Colon (tissue), 2 donors: ENCODE results near the gene AGAP1.

Source experiments
- FAIRE-seq: peaks from 2 replicates; lab custom pipeline; 2012; peaks lifted over from hg19 to GRCh38; lab: Jason Lieb, UNC
- donor health status: control.
- donor health status: control.

The AGAP1 gene

DNA sequence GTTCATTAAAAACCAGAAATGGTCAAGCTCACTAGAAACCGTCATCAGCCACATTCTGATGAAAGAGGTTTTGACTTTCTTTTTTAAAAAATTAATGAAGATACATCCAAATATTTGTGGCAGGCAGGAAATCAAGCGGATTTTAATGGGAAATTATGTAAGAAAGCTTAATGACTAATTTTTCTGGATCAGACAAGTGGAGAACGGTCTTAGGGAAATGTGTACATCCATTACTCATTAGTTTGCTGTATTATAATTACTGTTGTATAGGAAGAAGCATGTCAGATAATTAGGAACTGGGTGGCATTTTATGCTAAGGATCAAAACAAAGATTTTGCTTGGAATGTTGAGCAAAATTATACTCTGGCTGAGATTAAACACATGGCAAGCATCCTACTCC, 39.4 kb downstream of the AGAP1 start:
- no peak for FAIRE-seq

DNA sequence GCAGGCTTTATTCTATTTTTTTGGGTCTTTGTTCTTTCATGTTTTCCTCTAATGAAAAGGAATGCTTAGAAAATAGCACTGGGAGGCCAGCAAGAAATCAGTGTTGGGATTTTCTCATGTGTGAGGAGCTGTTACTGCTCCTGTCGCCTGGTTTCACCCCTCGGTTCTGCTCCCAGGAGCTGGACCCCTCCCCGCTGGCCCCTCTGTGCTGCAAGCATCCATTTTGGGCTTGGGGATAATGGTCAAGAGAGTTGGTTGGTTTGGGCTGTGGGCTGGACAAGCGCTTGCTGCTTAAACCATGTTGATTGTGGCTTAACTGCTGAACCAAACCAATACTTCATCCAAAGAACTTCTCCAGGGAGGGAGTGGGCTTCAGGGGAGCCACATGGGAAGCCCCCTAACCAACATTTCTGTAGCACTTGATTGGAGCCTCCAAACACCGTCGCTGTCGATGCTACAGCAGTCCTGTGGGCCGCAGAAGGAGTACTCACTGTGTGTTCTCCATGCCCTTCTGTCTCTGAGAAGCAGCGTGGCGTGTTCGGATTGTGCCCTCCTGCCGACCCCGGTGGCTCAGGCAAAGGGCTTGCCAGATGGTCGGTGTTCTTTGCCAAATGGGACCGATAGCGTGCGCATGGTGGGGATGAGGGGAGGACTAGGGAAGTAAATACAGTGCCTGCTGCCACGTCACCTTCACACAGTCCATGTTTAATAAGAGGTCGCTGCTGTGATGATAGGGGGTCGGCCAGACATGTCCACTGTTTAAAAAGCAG, 40.0 kb downstream of the AGAP1 start:
- no peak for FAIRE-seq

DNA sequence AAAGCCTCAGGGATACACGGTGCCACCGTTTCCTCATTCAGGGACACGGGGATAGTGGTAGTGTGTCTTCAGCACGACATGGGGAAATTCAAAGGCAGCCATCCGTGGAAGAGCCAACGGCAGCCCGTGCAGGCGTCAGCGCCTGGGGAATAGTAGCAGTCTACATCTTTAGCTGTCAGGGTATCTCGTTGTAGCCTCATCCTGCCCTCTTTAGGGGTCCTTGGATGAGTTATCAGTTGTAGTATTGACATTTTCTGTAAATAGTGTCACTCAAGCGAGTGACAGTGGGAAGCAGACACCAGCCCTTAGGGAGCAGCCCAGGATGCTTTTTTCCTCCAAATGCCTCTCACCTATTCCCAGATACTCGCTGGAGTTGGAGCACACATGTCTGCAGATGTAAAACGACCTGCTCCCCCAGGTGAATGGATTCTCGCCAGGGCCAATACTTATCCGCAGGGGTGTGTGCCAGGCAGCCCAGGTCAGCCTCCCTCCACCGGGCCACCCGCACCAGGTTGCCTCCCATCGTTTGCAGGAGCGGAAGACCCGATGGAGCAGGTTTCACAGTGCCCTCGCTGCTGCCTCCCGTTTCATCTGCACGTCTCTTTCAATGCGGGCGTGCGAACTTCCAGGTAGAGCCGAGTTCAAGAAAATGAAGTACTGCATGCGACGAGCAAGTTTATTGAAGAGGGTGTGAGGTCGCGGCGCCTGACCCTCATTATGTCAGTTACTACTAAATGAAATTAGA, 41.0 kb downstream of the AGAP1 start:
- FAIRE-seq: no peak

DNA sequence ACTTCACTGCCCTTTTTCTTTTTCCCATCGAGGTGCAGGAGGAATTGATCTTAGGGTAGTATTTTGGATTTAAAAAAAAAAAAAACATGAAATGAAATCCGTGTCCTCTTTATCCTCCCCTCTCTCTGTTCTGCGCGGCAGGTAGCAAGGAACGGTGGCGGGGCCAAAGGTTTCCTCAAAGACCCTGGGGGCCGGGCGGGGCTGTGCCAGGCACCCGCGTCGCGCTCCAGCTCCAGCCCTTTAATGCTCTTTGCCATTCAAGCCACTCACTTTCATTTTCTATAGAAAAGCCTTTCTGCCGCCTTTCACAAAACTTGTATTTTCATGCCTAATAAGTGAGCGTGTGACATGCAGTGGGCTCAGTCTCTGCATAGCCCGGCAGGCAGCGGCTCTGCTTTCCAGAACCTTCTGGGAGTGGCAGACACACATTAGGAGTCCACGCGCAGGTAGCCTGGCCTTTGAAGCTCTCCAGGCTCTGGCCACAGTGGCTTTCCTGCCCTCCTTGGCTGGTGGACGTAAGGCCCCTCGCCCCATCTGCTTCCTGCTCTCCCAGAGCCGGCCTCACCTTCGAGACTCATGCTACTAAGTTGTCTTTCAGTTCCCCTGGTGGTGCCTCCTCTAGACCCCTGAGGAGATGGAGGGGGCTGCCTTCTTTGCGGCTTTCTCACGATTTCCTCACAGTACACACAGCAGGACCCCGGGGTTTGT, 41.7 kb downstream of the AGAP1 start:
- FAIRE-seq: no peak

DNA sequence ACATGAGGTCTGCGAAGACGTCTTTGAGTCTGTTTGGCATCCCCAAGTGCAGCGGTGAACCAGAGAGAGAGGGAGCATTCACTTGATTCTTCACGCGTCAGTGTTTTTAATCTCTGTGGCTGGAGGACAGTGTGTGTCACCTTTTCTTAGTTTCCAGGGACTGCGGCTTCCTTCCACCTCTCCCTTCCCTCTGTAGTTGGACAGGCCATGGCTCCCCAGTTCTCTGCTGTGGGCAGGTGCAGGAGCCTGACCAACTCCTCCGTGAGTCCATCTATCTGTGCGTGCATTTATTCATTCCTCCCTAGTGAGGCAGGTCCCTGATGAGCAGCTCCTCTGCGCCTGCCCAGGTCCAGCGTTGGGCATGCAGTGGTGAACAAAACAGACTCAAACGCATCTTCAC, 42.9 kb downstream of the AGAP1 start:
- FAIRE-seq: no peak

DNA sequence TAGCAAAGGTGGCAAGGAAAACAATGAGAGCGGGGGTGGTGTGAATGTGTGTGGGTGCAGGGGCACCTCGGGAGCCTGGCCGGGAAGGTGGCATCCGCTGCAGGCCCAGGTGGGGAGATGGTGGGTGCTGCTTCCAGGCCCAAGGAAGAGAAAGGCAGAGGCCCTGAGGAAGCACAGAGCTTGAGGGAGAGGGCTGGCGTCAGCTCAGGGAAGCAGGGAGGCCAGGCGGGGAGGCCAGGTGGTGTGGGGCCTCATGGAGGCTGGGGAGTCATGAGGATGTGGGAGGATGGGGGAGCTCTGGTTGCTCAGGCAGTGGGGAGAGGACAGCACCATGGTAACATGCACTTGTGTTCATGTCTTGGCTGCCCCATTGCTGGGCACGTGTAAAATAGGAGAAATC, 43.3 kb downstream of the AGAP1 start:
- FAIRE-seq: no peak

DNA sequence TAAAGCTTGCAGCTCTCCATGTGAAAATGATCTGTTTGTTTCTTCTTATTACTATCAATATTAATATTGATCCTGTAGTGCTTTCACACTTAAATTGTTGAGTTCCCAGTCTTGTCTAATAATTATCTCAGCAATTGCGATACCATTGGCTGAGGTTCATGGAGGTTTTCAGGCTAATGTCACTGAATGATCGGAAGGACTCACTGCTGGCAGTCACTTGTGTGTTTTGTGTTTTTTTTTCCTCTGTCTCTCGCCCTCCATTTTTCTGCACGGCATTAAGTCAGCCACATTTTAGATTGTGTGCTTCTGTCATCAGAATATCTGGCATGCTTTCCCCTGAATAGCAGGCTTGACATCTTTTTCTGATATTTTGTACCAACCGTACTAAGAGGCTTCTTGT, 43.7 kb downstream of the AGAP1 start:
- FAIRE-seq: no peak

DNA sequence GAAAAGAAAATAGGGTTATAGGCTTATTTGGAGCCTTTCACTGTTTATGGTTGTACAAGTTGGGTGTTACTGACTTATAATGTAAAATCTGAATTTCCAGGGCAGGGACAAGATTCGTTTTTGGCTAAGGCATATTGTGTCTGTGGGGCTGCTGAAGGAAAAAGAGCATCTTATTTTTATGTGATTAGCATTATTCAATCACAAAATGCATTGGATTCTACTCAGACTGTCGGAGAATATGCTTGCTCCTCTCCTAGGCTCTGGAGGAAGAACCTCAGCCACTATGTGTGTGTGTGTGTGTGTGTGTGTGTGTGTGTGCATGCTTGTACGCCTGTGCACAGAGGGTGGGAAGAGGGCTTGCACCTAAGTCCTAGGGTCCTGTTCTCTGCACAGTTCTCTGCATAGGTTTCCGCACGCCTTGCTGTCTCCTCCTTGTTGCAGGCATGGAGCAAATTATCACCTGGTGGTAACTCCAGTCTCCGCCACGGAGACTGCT, 44.3 kb downstream of the AGAP1 start:
- FAIRE-seq: no peak

DNA sequence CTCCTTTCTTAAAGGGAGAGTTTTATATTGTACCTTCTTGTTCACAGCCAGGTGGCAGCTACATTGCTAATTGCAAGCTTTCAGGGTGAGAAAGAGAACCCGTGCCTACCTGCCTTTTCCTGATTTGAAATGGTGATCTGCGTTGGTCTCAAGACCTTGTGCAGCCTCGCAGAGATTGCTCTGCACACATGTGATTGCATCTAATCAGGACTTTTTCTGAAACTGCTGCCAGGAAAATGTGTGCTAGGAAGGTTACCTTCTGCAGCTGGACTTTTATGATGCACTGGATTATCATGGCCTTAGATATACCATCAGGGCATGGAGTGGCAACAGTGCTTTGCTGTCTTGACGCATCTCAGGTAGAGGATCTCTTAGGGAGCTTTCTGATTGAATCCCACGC, 45.1 kb downstream of the AGAP1 start:
- FAIRE-seq: no peak

DNA sequence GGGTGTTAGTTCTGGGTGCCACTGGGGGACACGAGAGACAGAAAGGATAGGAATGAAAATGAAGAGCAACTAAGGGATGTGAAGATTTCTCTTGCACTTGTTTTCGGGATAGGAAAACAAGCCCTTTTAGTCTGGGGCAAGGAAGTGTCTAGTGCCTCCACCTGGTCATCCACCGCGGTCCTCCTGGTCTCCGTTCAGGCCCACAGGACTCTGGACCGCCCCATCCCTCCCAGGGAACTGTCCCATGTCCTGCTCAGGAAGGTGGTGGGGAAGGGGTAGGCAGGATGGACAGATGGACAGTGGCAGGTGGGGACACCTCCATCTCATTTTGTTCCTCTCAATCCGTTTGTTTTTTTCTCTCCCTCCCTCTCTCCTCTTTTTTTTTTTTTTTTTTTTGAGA, 45.9 kb downstream of the AGAP1 start:
- no peak for FAIRE-seq

DNA sequence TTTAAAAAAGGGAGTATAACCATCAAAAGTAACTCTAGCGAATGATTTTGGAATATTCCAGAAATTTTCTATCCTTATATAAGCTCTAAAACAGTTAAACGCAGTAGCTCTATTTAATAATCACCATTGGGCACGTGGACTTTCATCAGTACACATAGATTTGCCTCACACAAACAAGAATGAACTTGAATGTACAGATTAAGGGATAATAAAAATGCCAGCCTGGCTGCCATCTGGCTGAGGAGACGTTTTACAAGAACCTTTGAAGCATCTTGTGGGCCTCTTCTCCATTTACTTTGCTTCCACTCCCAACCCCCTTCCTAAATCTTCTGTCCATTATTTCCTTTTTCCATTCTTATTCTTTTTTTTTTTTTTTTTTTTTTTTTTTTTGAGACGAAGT, 47.2 kb downstream of the AGAP1 start:
- no peak for FAIRE-seq

DNA sequence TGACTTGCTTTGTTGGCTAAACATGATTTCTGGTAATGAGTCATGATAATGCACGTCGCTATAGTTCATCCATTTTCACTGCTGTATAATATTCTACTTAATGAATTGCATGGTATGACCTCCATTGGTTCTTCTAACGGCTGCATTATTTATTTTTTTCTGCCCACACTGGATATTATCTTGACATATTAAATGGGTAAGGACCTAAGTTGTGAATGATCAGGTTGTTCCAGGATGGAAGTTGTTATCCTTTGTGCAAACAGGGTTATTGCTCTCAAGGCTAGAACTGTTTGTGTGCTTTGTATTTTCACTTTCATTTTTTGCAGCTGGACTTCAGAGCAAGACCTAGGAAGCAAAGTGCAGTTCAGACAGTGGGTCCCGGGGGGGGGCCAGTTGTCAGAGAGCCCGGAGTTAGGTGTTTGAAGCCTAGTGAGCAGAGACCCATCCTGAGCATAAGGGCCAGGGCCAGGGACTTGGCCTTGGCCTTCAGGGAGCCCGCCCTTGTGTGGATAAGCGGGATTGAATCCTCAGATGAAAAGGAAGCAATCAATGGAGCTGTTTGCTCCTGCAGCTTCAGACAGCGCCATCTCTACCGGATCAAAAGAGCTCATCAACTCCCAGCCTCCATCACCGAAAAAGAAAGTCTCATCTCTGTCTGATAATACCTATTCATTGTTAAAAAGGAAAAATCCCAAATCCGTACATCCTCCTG, 48.2 kb downstream of the AGAP1 start:
- no peak for FAIRE-seq

DNA sequence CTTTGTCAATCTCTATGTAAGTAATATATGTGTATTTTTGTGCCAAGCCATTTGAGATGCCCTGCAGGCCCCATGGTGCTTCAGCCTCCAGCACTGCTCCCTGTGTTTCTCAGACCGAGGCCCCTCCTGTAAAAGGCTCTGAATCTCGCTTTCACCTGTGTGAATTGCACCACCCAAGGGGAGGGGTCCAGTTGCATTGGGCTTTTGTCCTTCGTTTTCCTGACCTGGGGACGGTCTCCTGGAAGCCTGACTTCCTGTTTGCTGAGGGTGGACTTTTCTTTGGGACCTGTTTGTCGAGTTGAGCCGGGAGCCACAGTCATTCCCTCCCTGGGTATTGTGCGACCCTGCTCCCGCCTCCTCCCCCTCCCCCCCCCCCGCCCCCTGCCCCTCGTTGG, 48.9 kb downstream of the AGAP1 start:
- no peak for FAIRE-seq

DNA sequence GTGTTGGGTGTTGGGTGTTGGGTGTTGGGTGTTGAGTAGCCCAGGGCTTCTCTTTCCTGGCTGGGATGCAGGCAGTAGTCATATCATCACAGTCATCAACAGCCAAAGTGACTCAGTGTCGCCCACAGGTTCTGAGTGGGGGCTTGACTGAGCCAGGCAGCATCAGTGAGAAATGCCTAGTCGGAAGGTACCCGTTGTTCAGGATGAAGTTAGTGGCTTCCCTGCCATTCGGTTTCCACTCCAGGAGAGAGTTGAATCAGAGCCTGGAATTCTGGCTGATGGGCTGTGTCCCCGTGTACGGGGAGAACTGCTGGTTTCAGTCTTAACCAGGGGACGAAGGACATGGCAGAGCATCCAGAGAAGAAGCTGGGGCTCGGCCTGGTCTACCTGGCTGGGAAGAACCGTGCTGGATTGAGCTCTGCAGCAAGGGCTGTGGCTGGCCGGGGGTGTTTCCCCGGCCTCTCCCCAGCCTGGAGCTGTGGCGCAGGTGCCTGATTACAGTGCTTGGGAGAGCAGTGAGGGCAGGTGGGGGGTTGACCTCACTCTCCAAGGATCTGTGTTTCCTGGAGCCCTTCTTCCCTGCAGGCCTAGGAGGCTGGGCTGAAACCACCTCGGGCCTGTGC, 49.4 kb downstream of the AGAP1 start:
- no peak for FAIRE-seq

DNA sequence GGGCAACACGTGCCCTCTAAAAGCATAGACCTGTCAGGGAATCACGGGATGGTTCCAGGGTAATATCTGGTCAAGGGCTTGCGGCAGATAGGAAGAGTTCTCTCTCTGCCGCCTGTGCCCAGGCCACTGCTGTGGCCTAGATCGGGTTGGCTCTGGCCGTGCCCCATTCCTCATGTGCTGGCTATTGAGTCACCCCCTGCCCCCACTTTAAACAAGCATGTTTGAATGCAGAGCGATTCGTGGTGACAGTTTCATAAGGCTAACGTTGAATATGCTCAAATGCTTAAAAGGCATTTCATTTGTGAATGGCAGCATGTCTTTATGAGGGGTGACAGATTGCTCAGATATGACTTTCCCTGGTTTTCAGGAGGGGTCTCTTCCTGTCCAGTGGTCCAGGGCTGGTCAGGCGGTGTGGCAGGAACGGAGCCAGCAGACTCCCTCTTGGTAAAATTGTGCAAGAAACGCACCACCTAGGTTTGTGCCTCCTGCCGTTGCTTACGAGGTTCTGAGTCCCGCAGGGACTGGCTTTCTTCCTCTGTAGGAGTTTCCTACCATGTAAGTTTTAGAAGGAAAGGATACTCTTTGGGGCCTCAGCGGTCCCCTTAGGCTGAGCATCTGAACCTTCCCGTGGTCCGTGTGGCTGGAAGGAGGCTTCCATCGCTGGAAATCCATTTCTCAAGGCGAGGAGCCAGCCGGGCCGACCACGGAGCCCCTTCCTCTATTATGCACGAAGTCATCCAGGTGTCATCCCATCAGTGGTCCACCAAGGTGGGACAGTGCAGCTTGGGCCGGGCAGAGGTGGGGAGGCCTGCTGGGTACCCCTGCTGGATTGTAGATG, 50.2 kb downstream of the AGAP1 start:
- no peak for FAIRE-seq

DNA sequence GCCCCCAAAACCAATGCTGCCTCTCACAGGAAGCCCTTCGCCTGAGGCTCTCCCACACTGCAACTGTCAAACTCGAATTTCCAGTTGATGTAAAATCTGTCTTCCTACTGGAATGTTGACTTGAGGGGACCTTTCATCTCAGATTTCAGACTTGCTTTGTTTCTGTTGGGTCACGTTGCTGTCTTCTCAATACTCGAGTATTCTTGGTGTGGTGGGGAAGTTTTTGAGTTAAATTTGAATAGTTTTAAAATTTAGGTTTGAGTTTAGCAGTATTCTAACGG, 50.8 kb downstream of the AGAP1 start:
- no peak for FAIRE-seq

DNA sequence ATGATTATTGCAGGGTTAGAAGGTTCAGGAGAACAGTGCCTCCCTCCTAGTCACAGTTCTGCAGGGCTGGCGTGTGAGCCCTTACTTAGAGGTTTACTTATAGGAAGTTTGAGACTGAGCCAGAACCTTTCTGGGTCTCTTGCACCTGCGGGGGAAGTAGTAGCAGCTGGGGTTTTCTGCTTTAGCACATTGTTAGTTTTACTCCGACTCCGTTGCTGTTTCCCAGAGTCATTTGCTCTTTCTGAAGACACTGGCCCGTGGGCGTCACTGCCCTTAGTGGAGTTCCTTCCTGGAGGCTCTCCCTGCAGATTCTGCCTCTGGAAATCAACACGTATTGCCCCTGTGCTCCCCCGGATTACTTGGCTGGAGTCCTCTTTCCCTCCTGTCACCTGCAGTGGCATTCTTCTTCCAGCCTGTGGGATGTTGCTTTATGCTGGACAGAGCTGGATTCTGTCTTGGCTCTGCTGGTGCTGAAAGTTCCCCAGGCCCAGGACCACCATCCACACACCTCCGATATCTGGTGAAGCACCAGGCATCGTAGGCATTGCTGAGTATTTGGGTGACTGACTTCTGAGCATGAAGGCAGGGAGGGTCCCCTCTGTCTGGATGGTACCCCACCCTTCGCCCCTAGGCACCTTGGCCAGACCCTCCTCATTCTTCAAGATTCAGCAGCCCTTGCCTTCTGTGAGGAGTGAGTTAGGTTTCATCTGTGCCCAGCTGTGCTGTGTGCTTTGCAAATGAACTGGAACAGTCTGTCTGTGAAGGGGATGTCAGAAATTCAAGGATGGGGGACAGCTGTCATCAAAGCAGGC, 51.7 kb downstream of the AGAP1 start:
- FAIRE-seq: no peak

DNA sequence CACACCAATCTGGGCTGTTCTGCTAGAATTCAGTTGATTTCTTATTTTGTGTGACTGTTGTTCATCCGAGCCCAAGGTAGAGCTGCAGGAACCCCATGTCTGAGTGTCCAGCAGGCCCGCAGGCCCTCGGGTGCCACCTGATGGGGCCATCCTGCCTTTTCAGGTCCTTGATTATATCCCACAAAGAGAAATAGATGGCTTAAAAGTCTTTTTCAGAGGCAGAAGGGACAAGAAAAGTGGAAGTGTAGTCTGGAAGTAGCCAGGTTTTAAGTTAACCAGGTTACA, 52.2 kb downstream of the AGAP1 start:
- no peak for FAIRE-seq

DNA sequence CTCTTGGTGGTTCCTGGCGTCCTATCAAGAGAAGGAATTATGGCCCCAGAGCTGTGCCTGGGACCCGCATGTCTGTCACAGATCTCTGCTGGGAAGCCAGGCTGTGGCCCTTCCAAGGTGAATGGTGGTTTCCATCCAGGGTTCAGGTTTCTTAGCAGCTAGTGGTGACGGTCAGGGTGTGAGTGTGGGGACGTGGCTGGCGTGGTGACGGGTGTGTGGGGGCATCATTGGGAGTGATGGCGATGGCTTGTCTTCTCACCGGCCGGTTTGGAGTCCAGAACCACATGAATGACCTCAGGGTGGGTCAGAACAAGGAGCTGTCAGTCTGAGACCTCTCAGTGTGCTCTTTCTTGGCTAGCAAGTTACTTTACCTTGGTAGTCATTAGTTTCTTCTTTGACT, 52.6 kb downstream of the AGAP1 start:
- FAIRE-seq: no peak

DNA sequence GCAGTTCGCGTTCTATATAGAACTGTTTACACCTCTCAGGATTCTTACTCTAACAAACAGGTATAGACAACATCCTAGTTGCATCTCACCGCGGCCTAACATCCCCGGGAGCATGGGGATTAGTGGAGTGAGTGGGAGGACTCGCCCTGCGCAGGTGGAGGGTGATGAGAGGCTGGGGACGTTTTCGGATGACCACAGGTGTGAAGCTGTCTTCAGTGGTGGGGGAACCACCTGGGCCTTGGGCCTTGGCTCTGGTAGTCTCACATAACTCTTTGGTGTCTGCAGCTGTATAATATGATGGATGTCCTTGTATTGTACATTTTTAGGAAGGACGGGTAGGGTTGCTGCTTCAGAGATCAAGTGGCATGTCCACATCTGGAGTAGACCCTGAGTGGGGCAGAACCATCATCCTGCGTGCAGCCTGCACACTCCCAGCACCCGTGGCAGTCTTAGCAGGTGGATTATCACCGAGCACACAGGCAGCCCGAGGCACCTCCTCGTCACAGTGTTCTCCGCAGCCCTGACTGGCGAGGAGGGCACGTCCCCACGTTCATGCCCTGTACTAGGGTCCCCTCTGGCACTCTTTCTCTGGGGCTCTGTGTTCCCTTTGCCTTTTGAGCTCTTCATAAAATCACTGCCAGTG, 56.0 kb downstream of the AGAP1 start:
- FAIRE-seq: no peak
